Right lobe of liver (tissue), 4 donors: Measurements from ENCODE around the gene KLHL26.

Experiments used
- CTCF ChIP-seq, 4 donors: fragments of 200-600 bp in 3 of 4; fragments of 450-650 bp in 1 of 4; IDR thresholded peaks; one replicate each; pipeline versions ENCODE4 v1.5.1 to v1.8.0; 2016 to 2022; ENCODE audit warnings: antibody characterized with exemption in 4 of 4, mild to moderate bottlenecking in 2 of 4
- POLR2A ChIP-seq: fragments of 450-650 bp; IDR thresholded peaks from one replicate; pipeline ENCODE4 v1.6.1; 2017; ENCODE audit warnings: antibody characterized with exemption, mild to moderate bottlenecking
- donor health status: DM: no; HTN: no; CAD: no.
- donor health status: DM: no; HTN: no; CAD: no.
- donor health status: DM: no; HTN: yes; CAD: no.

GRCh38 chr19:18672044-18672451 is 35.2 kb downstream of the KLHL26 start:
- TF ChIP-seq POLR2A, result no peak
- TF ChIP-seq CTCF (IDR thresholded peaks at IDR 0.05), result no peak
